Measurements from ENCODE around the gene RHOBTB3.

RHOBTB3 gene

DNA sequence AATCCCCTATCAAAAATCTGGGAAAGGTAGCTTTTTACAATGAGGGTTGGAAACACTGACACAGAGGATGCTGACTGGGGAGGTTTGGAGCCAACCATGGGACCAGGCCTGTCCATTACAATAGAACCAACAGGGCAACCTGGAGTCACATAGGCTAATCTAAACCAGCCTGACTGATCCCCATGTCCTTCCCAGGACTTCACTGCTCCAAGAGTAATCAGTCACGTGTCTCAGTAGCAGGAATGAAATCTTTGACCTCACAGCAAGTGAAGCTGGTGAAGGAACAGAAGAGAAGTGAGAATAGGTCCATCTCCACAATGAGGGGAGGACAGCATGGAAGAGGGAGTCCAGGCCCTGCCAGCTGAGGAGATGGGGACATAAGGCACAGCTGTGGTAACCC lies 107.4 kb downstream of the RHOBTB3 start (continued):
- TF ChIP-seq, protein P1, sequence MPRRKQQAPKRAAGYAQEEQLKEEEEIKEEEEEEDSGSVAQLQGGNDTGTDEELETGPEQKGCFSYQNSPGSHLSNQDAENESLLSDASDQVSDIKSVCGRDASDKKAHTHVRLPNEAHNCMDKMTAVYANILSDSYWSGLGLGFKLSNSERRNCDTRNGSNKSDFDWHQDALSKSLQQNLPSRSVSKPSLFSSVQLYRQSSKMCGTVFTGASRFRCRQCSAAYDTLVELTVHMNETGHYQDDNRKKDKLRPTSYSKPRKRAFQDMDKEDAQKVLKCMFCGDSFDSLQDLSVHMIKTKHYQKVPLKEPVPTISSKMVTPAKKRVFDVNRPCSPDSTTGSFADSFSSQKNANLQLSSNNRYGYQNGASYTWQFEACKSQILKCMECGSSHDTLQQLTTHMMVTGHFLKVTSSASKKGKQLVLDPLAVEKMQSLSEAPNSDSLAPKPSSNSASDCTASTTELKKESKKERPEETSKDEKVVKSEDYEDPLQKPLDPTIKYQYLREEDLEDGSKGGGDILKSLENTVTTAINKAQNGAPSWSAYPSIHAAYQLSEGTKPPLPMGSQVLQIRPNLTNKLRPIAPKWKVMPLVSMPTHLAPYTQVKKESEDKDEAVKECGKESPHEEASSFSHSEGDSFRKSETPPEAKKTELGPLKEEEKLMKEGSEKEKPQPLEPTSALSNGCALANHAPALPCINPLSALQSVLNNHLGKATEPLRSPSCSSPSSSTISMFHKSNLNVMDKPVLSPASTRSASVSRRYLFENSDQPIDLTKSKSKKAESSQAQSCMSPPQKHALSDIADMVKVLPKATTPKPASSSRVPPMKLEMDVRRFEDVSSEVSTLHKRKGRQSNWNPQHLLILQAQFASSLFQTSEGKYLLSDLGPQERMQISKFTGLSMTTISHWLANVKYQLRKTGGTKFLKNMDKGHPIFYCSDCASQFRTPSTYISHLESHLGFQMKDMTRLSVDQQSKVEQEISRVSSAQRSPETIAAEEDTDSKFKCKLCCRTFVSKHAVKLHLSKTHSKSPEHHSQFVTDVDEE (CRISPR knock-in tag; IDR thresholded peaks at IDR 0.05), result no peak
- TF ChIP-seq, protein P2, sequence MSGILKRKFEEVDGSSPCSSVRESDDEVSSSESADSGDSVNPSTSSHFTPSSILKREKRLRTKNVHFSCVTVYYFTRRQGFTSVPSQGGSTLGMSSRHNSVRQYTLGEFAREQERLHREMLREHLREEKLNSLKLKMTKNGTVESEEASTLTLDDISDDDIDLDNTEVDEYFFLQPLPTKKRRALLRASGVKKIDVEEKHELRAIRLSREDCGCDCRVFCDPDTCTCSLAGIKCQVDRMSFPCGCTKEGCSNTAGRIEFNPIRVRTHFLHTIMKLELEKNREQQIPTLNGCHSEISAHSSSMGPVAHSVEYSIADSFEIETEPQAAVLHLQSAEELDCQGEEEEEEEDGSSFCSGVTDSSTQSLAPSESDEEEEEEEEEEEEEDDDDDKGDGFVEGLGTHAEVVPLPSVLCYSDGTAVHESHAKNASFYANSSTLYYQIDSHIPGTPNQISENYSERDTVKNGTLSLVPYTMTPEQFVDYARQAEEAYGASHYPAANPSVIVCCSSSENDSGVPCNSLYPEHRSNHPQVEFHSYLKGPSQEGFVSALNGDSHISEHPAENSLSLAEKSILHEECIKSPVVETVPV (CRISPR knock-in tag; IDR thresholded peaks at IDR 0.05), result no peak

DNA sequence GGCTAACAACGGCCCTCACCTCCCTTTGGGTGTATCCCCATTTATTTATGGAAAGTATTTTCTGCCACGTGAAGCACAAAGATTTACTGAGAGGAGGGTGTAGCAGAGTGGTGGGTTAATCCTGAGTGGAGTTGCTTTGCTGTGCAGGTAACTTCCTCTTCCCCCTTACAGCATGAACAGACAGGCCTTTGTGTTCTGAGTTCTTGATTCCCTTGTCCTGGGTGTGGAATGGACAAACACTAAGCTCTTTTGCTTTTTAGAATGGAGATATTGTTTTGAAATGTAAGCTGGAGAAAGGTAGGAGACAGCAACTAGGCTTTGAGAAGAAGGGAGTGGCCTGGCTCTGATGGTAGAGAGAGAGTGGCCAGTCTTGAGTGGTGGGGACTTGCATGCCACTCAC lies 108.5 kb downstream of the RHOBTB3 start:
- ATAC-seq, result no peak
- TF ChIP-seq ZC3H10 (CRISPR knock-in tag; IDR thresholded peaks at IDR 0.05) (no peak), ZNF8 (CRISPR knock-in tag; IDR thresholded peaks at IDR 0.05) (no peak), ARNTL (CRISPR knock-in tag; IDR thresholded peaks at IDR 0.05; ENCODE audit: borderline replicate concordance, low read depth) (no peak)

DNA sequence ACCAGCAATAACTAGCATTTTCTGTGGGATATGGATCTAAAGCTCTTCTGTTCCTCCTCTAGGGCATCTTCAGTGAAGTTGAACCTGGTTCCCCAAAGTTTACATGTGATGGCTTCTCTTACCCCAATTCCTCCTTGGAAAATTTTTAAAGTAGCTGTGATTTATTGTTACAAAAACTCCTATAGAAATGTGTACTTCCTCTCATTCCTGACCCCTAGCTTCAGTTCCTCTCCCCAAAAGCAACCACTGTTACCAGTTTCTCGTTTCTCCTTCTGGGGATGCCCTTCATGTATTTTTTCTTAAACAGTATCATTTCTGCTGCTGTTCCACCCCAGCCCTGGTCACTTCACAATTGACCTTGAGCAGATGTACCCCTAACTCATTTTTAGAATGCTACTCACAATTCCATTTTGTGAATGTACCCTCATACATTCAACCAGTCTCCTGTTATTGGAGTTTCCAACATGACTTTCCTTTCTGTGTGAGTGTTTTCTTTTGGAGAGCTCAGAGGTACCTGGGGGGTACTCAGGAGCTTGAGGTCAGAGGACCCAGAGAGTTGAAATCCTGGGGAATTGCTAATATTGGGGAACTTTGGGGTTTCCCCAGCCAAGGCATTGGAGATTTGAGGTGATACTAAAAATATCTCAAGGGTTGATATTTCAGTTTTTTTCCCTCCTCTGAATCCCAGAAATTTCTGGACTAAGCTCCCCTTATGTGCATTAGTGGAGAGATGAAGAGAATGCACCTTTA lies 110.0 kb downstream of the RHOBTB3 start:
- no peak for ATAC-seq
- TF ChIP-seq ZNF8 (CRISPR knock-in tag; IDR thresholded peaks at IDR 0.05), result no peak
- no peak for TF ChIP-seq SNAI2 (CRISPR knock-in tag; IDR thresholded peaks at IDR 0.05)
- no peak for TF ChIP-seq TCF4 (CRISPR knock-in tag; IDR thresholded peaks at IDR 0.05; ENCODE audit: borderline replicate concordance)
- TF ChIP-seq ISL1 (CRISPR knock-in tag; IDR thresholded peaks at IDR 0.05), result no peak
- no peak for TF ChIP-seq OSR1 (CRISPR knock-in tag; IDR thresholded peaks at IDR 0.05)
- no peak for TF ChIP-seq ZFP3 (CRISPR knock-in tag; IDR thresholded peaks at IDR 0.05)
- no peak for TF ChIP-seq CSDC2 (CRISPR knock-in tag; IDR thresholded peaks at IDR 0.05)
- TF ChIP-seq, protein P1 (CRISPR knock-in tag; IDR thresholded peaks at IDR 0.05), result no peak
- TF ChIP-seq, protein P2 (CRISPR knock-in tag; IDR thresholded peaks at IDR 0.05), result no peak
- TF ChIP-seq, protein P3, sequence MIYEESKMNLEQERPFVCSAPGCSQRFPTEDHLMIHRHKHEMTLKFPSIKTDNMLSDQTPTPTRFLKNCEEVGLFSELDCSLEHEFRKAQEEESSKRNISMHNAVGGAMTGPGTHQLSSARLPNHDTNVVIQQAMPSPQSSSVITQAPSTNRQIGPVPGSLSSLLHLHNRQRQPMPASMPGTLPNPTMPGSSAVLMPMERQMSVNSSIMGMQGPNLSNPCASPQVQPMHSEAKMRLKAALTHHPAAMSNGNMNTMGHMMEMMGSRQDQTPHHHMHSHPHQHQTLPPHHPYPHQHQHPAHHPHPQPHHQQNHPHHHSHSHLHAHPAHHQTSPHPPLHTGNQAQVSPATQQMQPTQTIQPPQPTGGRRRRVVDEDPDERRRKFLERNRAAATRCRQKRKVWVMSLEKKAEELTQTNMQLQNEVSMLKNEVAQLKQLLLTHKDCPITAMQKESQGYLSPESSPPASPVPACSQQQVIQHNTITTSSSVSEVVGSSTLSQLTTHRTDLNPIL (CRISPR knock-in tag; IDR thresholded peaks at IDR 0.05; ENCODE audit: low read depth), result no peak
- TF ChIP-seq, protein P4, sequence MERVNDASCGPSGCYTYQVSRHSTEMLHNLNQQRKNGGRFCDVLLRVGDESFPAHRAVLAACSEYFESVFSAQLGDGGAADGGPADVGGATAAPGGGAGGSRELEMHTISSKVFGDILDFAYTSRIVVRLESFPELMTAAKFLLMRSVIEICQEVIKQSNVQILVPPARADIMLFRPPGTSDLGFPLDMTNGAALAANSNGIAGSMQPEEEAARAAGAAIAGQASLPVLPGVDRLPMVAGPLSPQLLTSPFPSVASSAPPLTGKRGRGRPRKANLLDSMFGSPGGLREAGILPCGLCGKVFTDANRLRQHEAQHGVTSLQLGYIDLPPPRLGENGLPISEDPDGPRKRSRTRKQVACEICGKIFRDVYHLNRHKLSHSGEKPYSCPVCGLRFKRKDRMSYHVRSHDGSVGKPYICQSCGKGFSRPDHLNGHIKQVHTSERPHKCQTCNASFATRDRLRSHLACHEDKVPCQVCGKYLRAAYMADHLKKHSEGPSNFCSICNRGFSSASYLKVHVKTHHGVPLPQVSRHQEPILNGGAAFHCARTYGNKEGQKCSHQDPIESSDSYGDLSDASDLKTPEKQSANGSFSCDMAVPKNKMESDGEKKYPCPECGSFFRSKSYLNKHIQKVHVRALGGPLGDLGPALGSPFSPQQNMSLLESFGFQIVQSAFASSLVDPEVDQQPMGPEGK (CRISPR knock-in tag; IDR thresholded peaks at IDR 0.05; ENCODE audit: borderline replicate concordance), result no peak
- TF ChIP-seq RARB (CRISPR knock-in tag; IDR thresholded peaks at IDR 0.05), result no peak
- no peak for TF ChIP-seq ZNF565 (CRISPR knock-in tag; conservative IDR thresholded peaks at IDR 0.05; ENCODE audit: low read depth)
- TF ChIP-seq, protein P5, sequence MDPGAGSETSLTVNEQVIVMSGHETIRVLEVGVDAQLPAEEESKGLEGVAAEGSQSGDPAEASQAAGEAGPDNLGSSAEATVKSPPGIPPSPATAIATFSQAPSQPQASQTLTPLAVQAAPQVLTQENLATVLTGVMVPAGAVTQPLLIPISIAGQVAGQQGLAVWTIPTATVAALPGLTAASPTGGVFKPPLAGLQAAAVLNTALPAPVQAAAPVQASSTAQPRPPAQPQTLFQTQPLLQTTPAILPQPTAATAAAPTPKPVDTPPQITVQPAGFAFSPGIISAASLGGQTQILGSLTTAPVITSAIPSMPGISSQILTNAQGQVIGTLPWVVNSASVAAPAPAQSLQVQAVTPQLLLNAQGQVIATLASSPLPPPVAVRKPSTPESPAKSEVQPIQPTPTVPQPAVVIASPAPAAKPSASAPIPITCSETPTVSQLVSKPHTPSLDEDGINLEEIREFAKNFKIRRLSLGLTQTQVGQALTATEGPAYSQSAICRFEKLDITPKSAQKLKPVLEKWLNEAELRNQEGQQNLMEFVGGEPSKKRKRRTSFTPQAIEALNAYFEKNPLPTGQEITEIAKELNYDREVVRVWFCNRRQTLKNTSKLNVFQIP (CRISPR knock-in tag; IDR thresholded peaks at IDR 0.05; ENCODE audit: borderline replicate concordance, low read depth), result no peak
- no peak for TF ChIP-seq TOX (CRISPR knock-in tag; IDR thresholded peaks at IDR 0.05; ENCODE audit: borderline replicate concordance)
- no peak for TF ChIP-seq ARNTL (CRISPR knock-in tag; IDR thresholded peaks at IDR 0.05; ENCODE audit: borderline replicate concordance, low read depth)
- TF ChIP-seq ZFP30 (CRISPR knock-in tag; IDR thresholded peaks at IDR 0.05), result no peak

All from SK-N-SH treated with all-trans-retinoic acid at 6 μM for 48 hours (cell line).